Brain pericyte (primary cell): Measurements from ENCODE around the gene SLC1A5.

Experiments used
- DNase-seq: peaks from one replicate; pipeline ENCODE4 v3.0.0-alpha.2; 2012; ENCODE audit warnings: low read depth, low spot score

Gene SLC1A5

DNA sequence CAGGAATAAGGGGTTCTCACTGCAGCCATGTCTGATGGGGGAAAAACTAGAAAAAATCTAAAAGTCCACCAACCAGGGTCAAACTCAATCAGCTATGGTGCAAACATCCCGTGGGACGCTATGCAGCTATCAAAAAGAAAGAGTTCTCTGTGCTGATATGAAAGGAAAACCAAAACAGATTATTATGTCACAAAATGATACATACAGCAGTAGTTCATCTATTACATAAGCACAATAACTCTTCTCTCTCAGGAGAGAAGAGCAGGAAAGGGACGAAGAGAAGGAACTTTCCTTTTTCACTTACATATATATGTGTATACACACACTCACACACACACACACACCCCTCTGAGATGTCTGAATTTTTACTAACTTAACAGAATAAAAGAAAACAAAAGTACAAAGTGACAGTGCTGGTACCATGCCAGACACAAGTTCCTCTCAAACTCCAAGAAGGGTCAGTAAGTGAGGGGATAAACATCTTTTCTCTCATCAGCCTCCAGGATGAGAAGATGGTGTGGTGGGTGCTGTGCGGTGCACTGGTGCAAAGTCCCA, 45.4 kb downstream of the SLC1A5 start:
- no peak for DNase-seq

GRCh38 chr19:46741447-46741846, 46.9 kb downstream of the SLC1A5 start:
- no peak for DNase-seq

DNA sequence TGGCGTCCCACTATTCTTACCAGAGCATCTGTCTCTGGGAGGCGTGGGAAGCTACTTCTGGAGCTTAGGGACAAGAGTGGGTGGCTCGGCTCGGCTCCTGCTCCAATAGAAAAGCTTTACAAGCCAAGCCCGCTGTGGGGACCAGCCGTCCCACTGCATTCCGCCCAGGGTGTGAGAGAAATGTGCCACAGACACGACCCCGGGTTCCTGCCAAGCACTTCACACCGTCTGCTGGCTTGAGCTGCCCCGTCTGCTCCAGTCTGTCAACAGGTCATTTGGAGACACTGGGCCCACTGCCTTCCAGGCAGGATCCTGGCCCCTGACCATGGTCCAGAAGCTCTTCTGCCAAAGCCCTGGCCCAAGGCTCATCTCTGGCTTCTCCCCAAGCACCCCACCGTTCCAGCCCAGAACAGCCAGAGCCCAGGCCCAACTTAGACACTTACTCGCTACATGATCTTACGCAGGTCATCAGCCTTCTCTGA, 49.1 kb downstream of the SLC1A5 start:
- no peak for DNase-seq

DNA sequence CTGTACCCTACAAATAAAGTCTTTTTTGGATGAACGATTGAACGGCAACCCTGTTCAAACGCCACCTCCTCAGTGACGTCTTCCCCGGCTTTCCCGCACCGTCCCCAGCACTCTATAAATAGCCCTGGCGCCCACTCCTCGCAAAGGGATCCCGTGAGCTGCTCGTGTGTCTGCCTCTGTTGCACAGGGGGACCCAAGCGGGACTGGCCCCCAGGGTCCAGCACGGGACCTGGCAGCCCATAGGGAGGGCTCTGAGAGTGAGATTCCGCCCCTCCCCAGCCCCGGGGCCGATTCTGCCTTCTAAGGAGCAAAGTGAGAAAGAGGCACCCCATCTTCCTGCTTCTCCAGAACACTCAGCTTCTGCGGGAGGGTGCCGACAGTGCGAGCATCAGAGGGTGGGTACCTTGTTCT, 50.6 kb downstream of the SLC1A5 start:
- DNase-seq, result no peak

DNA sequence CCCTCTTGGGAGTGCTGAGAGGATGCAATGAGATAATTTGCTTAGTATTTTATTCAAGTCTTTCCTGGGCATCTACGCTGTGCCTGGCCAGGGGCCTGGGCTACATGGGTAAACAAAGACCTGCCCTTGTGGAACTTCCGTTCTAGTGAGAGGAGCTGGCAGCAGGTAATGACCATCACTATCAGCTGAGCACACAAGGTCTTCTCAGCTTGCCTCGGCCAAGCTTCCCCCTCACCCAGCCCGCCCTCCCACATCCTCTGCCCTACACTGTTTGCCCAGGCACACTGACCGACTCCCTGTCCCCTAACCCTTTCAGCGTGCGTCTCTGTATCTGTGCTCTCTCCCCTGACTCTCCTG, 51.1 kb downstream of the SLC1A5 start:
- DNase-seq, result no peak

DNA sequence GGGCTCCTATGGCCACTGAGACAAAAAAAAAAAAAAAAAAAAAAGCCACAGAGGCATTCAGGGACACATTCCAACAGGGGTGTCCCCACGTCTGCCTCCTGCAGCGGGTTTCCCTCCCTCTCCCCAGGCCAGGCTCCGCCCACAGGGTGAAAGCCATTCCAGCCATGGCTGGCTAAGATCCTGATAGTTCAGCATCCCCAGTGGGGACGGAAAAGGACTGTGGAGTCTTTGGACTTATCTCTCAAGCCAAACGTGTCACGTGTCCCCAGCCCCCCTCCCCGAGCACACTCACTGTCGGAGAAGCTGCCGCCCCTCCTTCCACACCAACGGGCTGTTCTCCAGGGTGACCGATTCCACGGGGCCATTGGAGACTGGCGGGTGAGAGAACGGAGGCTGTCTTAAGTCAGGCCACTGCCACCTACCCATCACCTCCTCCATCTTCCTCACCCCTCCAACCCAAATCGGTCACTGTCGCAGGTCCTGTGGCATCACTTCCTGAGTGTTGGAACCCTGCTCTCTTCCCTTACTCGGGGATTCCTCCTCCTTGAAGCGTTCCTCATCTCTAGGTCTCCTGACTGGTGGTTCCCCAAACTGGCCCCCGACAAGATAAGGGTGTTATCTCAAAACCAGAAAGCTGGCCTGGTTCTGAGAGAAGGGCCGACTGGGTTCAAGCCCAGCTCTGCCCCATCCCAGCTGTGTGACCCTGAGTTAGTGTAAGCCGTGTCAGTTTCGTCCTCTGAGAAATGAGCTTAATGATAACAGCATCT, 51.7 kb downstream of the SLC1A5 start:
- no peak for DNase-seq

GRCh38 chr19:46733690-46734292, 54.6 kb downstream of the SLC1A5 start:
- no peak for DNase-seq

- DNase-seq, result peak; percentile 90
Observed at GRCh38 chr19:46732966-46733689, 55.3 kb downstream of the SLC1A5 start.

DNA sequence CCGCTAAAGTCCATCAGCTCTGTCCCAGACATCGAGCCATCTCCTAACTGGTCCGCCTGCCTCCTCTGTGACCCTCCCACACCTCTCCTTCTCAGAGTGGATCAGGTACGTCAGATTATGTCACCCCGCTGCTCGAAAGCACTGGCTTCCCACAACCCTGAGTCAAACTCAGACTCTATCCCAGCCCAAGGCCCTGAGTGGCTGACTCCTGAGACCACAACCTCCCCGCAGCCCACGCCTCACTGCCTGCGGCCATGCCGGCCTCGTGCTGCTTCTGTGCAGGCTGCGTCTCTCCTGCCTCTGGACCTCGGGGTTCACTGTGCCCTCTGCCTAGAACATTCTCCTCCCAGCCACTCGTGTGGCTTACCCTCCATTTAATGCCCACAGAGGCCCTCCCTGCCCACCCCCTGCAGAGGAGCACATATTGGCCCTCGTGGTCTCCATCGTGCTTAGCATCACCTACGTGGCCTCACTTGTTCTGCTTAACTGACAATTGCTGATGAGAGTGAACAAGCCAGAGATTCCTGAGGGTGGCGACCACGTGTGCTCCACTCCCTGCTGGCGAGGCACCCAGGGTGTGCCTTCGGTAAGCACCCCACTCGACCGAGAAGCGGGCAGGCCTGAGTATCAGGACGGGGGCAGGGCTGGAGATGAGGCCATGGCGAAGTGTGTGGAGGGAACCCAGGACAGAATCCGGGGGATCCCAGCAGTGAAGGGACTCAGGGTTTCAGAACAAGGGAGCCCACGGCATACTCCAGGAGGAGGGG, 56.0 kb downstream of the SLC1A5 start:
- DNase-seq, result no peak

- no peak for DNase-seq
Observed at GRCh38 chr19:46731584-46731983, 56.8 kb downstream of the SLC1A5 start.

DNA sequence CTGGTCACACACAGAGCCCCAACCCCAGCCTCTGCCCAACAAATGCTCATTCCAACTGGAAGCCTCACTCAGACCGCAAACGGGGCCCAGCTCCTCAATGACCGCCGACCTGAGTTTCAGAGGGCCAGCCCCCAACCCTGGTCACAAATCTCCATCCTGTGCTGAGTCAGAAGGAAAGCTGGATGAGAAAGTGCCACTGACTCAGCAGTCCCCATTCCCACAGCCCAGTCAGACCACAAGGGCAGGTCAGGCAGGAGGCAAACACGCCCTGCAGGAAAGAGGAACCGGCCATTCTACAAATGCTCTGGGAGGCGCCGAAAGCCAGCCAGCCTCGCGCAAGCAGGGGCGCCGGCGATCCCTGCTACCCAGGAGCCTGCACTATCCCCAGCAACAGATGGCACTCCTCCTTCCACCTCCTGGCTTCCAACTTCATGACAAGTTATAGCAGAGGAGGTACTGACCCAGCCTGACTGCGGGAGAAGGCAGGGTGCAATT, 57.3 kb downstream of the SLC1A5 start:
- DNase-seq, result peak; percentile 63

- no peak for DNase-seq
Observed at GRCh38 chr19:46730595-46730994, 57.8 kb downstream of the SLC1A5 start.

DNA sequence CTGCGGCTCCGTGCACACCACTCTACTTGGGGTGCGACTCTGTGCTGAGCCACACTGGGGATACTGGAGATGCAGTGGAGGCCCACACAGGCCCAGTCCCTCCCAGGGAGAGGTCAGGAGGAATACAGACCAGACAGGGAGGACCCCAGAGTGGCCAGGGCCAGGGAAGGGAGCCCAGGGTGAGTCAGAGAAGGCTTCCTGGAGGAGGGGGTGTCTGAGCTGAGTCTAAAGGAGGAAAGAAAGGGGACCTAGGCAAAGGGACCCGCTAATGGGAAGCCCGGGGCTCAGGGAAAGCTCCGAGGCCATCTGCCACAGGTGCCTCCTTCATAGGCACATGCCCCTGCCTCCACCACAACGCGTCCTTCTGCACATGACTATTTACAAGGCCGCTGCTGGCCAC, 58.2 kb downstream of the SLC1A5 start:
- DNase-seq, result no peak

DNA sequence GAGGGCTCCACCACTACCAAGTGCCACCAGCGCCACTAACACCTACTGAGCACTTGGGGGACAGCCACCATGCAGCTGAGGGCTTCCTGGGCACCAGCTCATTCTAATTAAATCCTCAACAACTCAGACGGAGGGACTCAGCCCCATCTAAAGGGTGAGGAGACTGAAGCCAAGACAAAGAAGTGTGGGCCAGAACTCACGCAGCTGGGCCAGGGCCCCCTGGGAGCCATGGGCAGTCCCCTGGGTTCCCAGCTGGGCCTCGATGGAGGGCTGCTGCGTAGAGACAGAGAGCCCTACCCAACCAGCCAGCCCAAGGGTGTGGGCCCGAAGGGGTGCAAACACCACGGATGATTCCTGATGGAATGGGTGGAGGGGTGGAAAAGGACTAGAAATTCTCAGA, 58.7 kb downstream of the SLC1A5 start:
- no peak for DNase-seq

DNA sequence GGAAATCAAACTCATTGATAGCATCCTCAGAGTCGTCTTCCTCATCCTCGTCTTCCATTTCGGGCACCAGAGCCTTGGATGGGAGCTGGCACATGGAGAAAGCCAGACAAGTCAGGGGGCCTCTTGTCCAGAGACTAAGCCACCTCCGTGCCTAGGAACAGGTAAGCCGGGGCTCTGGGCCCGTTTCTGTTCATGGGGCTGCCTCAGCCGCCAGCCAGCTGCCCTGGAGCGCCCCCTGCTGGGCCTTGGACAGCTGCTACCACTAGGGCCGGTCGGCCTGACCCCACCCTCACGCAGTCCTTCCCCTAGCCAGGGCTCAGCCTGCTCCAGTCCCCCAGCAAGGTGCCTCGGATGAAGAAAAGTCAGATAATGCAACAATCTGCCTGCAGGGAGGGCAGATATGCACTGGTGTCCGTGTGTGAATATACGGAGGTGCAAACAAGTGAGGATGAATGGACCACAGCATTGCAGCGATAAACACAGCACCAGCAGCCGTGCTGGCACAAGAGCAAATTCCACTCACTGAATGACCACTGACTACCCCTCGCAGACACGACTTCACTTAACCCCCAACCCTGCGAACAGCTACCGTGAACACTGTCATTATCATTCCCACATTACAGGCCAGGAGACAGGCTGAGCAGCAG, 59.6 kb downstream of the SLC1A5 start:
- no peak for DNase-seq

DNA sequence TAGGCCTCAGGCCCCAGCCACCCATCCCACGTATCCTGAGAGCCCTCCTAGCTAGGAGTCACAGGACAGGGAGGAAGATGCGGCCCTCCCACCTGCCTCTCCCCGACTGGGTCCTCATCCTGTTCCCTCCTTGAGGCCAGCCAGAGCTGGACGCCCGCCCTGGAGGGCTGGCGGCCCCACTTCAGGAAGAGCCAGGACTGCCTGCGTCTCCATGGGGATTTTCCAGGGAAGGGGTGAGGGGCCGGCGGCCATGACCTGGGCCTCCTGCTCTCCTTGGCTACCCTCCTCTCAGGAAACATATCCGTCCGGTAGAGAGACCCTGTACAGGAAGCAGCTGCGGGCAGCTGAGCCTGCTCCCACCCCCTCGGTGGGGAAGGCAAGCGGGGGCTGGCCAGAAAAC, 60.2 kb downstream of the SLC1A5 start:
- no peak for DNase-seq

DNA sequence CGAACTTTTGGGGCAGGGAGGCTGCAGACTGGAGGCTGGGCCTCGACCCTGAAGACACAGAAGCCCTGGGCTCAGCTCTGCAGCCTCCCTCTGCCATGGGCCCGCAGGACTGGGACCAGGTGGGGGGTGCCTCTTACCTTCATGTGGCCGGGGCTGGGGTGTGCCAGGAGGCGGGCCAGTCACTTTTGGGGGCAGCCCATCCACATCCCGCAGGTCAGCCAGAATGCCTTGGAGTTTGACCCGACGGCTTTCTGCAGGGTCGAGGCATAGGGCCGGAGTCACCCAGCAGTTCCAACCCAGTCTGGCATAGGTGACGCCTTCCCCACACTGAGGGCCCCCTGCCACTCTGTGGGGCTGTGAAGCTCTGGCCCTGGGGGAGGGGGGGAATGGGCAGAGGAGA, 60.6 kb downstream of the SLC1A5 start:
- DNase-seq, result no peak

- DNase-seq, result no peak
Observed at GRCh38 chr19:46726971-46727501, 61.4 kb downstream of the SLC1A5 start.

DNA sequence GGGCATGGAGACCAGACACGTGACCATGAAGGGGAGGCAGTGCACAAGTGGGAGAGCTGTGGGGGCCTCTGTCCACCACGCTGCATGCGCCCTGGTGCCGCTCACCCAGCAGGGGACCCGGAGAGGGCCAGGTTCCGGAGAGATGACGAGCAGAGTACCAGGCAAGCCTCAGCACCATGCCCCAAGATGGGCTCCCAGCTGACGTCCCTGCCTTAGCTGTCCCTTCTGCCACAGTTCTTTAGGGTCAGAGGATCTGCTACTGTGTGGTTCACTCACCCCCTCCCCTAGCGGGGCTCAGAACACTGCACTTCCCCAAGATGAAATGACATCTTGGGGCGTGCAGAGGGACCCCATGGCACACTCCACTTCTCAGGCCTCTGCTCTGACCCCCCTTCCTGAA, 61.8 kb downstream of the SLC1A5 start:
- DNase-seq, result no peak

DNA sequence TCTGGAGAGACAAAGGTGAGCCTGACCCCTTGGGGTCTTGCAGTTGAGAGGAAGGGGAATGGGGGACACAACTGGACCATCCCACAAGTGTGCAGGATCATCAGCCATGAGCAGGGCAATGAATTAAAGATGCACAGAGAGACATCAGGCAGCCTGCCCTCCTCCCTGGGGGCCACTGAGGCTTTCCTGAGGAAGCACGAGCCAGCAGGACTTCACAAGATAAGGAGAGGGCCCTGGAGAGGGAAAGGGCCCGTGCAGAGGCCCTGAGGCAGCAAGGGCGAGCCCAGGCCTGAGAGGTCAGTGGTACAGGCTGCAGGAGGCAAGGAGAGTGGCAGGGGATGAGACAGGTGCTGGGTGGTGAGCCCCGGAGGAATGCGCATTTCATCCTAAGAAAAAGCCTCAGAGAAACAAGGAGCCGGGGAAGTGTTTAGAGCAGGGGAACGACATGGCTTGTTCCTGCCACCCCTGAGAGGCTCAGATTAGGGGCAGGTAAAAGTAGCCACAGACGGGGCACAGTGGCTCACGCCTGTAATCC, 62.5 kb downstream of the SLC1A5 start:
- no peak for DNase-seq
